Lower lobe of right lung (tissue), 2 donors: ENCODE data around the gene SLC38A6. TPM values are rescaled to one million over a fixed set of nuclear protein-coding genes. Genes with fewer than 3 reads are reported as not detected.
"Not testable (repeated sequence)": the region's sequence is repeated elsewhere in the genome, so short reads cannot be mapped to it uniquely, and the experiment has no call there.

Source experiments
- ATAC-seq, 2 donors: fragments of 200-7000 bp; cut with Tn5 transposase; one replicate each; pipeline ENCODE4 v1.9.1; 2020 to 2022; ENCODE audit warnings: mild to moderate bottlenecking in 2 of 2, moderate library complexity in 2 of 2
- DNase-seq: peaks from one replicate; pipeline ENCODE4 v3.0.0-alpha.2; 2020
- H3K27ac ChIP-seq: fragments of 200-600 bp; one replicate; pipeline ENCODE4 v1.8.0; 2022
- H3K27me3 ChIP-seq: fragments of 200-600 bp; one replicate; pipeline ENCODE4 v1.8.0; 2022; ENCODE audit warnings: low read depth
- H3K36me3 ChIP-seq: fragments of 200-600 bp; one replicate; pipeline ENCODE4 v1.8.0; 2022; ENCODE audit warnings: mild to moderate bottlenecking
- H3K4me1 ChIP-seq: fragments of 200-600 bp; one replicate; pipeline ENCODE4 v1.8.0; 2022
- H3K4me3 ChIP-seq: fragments of 200-600 bp; one replicate; pipeline ENCODE4 v1.8.0; 2022; ENCODE audit warnings: mild to moderate bottlenecking
- H3K9me3 ChIP-seq: fragments of 200-600 bp; one replicate; pipeline ENCODE4 v1.8.0; 2022
- intact Hi-C: fragments of 100-400 bp; cut with DNase I; formaldehyde crosslinking; loops from one replicate; pipeline ENCODE4 v1.11.0; 2022
- total RNA-seq: library from RNA; stranded (reverse); fragmentation: NEBNext Ultra II Directional; extraction: Animal tissue kit (Norgen Biotek cat#: 25700); gene quantifications from one replicate; pipeline ENCODE4 v1.2.1, GENCODE V29; 2021
- TF ChIP-seq, protein P1 (sequence below): fragments of 200-600 bp; IDR thresholded peaks from one replicate; pipeline ENCODE4 v1.8.0; 2022; ENCODE audit warnings: antibody characterized with exemption, mild to moderate bottlenecking
- donor health status: DM: no; HTN: yes; CAD: no; lungs with severe emphysema.

The SLC38A6 gene
- total RNA-seq, 1 donor from 2014 or later: 28.3 TPM

DNA sequence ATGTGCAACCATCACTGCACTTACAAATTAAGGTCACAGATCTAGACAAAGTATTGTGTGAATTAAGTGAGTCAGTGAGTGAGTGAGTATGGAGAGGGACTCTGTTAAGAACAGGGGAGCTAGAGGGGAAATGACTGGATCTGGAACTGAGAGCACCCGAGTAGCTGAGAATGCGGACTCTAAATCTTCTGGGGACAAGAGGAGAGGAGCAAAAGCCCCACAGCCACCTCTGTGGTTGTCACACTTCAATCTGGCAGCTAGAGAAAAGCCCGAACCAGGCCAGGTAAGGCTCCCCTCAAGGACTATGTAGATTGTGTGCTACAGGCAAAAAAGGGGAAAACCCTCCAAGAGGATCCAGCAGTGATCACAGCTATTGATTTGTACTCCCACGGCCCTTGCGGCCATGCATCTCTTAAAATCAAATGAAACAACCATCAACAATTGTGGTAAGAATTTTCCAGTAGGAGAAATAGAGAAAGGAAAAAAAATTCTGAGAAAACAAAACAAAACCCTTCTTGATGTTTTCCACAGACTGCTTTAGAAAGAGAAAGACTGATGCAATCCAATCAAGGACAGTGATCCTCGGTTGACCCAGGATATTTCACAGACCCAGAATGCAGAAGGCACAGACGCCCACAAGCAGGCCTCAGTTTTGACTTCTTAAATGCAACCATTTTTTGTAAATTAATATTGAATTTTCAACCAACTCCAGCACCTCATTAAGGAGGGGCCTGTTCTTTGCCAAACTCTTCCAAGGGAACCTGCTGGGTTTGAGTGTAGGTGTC, 109.6 kb downstream of the SLC38A6 start:
- TF ChIP-seq, protein P1, sequence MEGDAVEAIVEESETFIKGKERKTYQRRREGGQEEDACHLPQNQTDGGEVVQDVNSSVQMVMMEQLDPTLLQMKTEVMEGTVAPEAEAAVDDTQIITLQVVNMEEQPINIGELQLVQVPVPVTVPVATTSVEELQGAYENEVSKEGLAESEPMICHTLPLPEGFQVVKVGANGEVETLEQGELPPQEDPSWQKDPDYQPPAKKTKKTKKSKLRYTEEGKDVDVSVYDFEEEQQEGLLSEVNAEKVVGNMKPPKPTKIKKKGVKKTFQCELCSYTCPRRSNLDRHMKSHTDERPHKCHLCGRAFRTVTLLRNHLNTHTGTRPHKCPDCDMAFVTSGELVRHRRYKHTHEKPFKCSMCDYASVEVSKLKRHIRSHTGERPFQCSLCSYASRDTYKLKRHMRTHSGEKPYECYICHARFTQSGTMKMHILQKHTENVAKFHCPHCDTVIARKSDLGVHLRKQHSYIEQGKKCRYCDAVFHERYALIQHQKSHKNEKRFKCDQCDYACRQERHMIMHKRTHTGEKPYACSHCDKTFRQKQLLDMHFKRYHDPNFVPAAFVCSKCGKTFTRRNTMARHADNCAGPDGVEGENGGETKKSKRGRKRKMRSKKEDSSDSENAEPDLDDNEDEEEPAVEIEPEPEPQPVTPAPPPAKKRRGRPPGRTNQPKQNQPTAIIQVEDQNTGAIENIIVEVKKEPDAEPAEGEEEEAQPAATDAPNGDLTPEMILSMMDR: no peak
- no peak for DNase-seq
- Histone ChIP-seq H3K27ac (no peak overlapping the region), H3K9me3 (no peaks in the 10 kb centered on the region), H3K4me3 (no peak overlapping the region), H3K36me3 (no peaks in the 10 kb centered on the region), H3K4me1 (peaks cover 17% of the 10 kb centered on the region), H3K27me3 (no peaks in the 10 kb centered on the region)
- peak; percentile 32 to 47 for ATAC-seq
- intact Hi-C loops: no loop called here

DNA sequence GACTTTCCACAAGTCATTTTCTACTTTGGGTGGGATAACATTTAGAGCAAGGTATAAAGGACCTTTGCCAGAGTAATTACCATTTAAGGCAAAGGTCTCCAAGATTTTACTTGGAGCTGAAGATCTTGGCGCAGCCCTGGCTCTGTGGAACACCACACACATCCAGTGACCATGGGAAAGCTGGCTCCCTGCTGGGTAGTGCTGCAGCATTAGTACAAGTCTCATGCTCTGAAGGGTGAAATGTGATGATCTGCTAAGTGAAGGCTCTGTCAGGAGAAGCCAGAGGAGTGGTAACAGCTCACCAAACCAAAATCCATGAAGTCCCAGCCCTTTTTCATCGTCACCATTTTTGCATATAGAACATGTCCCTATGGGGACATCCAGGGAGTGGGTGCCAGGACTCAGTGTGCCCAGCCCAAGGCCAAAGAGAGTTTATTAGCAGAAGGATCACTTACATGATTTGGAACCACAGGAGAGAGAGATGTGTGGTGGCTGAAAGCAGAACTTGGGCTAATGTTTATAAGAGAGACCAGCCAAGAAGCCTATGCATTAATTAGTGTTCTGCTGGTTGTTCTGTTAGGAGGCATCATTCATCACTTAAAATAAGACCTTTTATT, 110.7 kb downstream of the SLC38A6 start:
- Histone ChIP-seq H3K4me3 (no peak overlapping the region), H3K9me3 (no peaks in the 10 kb centered on the region), H3K36me3 (no peaks in the 10 kb centered on the region), H3K27me3 (no peaks in the 10 kb centered on the region), H3K27ac (no peak overlapping the region), H3K4me1 (peaks cover 17% of the 10 kb centered on the region)
- ATAC-seq (peak in 1 of 2 donors; percentile 53), DNase-seq (no peak)
- TF ChIP-seq, protein P1: no peak
- intact Hi-C loops: no loop called here

DNA sequence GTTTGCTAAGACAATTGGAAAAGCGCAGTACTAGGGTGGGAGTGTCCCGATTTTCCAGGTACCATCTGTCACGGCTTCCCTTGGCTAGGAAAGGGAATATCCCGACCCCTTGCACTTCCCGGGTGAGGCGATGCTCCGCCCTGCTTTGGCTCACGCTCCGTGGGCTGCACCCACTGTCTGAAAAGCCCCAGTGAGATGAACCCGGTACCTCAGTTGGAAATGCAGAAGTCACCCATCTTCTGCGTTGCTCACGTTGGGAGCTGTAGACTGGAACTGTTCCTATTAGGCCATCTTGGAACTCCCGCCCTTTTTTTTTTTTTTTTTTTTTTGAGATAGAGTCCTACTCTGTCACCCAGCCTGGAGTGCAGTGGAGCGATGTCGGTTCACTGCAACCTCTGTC, 117.1 kb downstream of the SLC38A6 start:
- H3K4me3 ChIP-seq, intact Hi-C loops, H3K9me3 ChIP-seq, ATAC-seq, H3K36me3 ChIP-seq, H3K27me3 ChIP-seq, DNase-seq, H3K27ac ChIP-seq: not testable (repeated sequence)
- peaks cover 21% of the 10 kb centered on the region for H3K4me1 ChIP-seq

DNA sequence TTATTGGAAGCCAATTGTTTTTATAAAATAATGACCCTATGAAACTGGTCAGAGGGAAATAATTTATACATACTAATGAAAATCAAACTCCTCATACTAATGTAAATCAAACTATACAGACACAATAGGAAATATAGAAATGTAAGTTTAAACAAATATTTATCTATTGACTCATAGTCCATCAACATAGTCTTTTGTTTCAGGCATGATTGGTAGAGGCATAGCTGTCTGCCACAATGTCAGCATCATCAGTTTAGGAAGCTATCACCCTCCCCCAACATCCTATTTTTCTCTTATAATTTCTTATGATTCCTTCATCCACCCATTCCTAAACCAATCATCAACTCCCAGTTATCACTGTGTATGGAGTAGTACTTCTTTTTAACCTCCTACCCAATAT, 117.7 kb downstream of the SLC38A6 start:
- Histone ChIP-seq H3K4me3 (no peak overlapping the region), H3K27ac (no peak overlapping the region), H3K4me1 (peaks cover 27% of the 10 kb centered on the region), H3K36me3 (no peaks in the 10 kb centered on the region), H3K9me3 (no peaks in the 10 kb centered on the region), H3K27me3 (no peaks in the 10 kb centered on the region)
- TF ChIP-seq, protein P1: no peak
- DNase-seq: no peak
- intact Hi-C loops: no loop called here
- ATAC-seq: no peak

DNA sequence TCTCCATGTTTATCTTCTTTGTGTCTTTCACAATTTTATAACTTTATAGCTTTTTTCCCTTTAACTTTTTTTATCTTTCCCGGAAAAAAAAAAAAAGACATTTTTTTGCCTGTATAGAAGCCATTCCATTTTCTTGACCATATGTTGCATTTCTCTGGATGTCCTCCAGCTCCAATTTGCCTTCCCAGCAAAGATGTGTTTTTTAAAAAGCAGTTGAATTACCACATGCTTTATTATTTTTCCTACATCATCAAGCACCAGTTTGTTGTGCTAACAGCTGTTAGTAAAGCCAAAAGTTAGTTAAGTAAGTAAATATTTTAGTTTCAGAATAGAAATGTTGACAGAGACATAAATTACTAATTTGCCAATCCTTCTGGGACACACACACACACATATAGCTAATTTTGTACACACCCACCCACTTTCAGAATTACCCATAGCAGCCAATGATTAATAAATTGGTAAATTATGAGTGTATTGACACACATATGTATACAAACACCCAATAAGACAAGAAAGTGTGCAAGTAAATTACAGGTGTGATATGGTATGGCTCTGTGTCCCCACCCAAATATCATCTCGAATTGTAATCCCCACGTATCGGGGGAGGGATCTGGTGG, 118.3 kb downstream of the SLC38A6 start:
- no peaks in the 10 kb centered on the region for H3K27me3 ChIP-seq
- intact Hi-C loops: no loop called here
- peaks cover 32% of the 10 kb centered on the region for H3K4me1 ChIP-seq
- DNase-seq: no peak
- TF ChIP-seq, protein P1: no peak
- H3K27ac ChIP-seq: no peak overlapping the region
- ATAC-seq: no peak
- no peaks in the 10 kb centered on the region for H3K9me3 ChIP-seq
- no peaks in the 10 kb centered on the region for H3K36me3 ChIP-seq
- H3K4me3 ChIP-seq: no peak overlapping the region
